ENCODE data around the gene BAHCC1.
"Not testable (repeated sequence)": the region's sequence is repeated elsewhere in the genome, so short reads cannot be mapped to it uniquely, and the experiment has no call there.

The BAHCC1 gene

DNA sequence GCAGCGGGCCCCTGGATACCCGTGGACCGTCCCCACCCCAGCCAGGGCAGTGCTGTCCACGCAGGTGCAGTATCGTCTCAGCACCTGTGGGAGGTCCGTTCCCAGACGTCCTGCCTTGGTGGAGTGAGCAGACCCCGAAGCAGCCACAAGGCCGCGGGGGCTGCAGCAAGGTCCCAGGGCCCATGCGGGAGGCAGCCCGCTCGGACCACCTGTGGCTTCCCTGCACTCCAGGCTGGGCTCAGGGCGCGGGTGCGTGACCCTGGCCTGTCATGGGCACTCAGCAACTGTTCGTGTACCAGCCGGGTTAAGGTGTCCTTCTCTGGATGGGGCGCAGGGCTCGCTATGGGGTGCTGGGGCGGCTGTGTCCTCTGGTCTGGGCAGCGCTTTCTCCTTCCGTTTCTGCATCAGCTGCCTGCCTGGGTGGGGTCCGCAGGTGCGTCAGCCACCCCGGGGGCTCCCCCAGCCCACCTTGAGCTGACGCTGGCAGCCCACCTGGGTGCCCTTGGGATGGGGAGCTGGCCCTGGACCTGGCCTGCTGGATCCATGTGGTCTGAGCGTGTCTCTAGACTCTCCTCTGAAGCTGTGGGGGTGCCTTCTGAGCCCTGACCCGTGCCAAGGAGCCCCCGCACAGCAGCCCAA is 18.4 kb downstream of the BAHCC1 start:
- no peak for DNase-seq (ENCODE audit: low read depth in 2 of 2)

DNA sequence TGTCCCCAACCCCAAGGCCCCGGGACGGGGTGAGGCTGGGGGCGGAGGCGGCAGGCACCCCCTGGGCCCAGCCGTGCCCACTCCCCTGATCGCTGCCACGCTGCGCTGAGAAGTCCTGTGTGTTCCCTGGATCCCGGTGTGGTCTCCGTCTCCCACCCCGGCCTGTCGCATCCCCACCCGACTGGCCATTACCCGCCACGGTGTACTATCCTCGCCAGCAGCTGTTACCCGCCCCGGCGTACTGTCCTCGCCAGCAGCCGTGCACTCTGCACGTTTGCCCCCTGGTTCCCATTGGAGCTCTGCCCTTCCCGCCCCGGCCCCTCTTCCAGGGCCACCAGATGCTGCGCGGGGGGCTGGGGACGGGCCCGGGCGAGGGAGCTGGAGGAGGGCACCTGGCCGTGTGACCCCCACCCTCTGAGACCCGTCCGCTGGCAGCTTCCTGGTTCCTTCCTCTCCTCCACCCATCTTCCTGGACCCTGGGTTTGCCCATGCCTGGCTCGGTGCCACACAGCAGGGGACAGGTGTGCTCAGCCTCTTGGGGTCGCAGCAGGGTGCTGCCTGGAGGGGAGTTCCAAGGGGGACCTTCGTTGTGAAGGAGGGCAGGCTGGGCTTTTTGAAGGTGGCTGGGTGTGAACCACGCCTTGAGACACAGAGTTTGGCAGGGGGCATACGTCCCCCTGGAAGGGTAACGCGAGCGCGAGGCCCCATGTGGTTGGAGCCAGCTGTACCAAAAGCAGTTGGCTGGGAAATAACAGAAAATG is 19.7 kb downstream of the BAHCC1 start:
- no peak for DNase-seq (ENCODE audit: low read depth in 2 of 2)

DNA sequence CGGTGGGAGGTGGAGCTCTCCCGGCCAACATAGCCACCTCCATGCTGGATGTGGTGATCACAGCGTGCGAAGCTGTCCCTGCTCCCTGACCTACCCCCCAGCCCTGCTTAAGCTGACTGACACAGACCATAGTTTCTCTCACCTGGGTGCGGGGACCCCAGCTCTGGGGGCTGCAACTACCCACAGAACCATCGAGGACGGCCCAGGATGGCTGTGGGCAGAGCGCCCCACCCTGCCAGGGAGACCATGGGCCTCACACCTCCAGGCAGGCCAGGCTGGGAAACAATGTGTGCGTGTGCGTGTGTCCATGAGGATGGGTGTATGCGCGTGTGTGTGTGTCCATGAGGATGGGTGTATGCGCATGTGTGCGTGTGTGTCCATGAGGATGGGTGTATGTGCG is 20.4 kb downstream of the BAHCC1 start:
- DNase-seq (ENCODE audit: low read depth in 2 of 2) = no peak

- DNase-seq (ENCODE audit: low read depth in 2 of 2) = no peak
Measured at GRCh38 chr17:81416612-81417011, 21.4 kb downstream of the BAHCC1 start.

- DNase-seq (ENCODE audit: low read depth in 2 of 2) = peak; percentile 55 to 70
Measured at GRCh38 chr17:81417049-81417878, 22.0 kb downstream of the BAHCC1 start.

GRCh38 chr17:81417879-81418709 is 22.8 kb downstream of the BAHCC1 start:
- no peak for DNase-seq (ENCODE audit: low read depth in 2 of 2)

DNA sequence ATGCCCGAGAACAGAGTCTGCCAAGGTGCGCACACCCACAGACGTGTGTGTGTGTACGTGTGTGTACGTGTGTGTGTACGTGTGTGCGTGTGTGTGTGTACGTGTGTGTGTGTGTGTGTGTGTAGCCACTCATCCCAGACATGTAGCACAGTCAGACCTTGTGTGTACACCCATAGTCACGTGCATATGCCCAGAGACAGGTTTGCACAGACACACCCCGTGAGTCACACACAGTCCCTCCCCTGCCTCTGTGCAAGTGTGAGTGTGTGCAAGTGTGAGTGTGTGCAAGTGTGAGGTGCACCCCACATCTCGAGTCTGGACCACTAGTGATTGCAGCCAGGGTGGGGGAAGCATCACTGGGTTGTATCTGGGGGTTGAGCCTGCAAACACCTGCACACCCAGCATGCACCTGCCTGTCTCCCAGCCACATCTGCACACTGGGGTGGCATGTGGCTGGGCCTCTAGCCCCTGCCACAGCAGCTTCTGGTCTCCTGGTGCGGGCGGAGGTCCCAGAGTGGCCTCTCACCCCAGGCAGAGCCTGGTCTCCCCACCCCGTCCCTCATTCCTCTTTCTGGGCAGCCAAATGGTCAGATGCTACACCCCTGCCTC is 23.6 kb downstream of the BAHCC1 start:
- no peak for DNase-seq (ENCODE audit: low read depth in 2 of 2)

DNA sequence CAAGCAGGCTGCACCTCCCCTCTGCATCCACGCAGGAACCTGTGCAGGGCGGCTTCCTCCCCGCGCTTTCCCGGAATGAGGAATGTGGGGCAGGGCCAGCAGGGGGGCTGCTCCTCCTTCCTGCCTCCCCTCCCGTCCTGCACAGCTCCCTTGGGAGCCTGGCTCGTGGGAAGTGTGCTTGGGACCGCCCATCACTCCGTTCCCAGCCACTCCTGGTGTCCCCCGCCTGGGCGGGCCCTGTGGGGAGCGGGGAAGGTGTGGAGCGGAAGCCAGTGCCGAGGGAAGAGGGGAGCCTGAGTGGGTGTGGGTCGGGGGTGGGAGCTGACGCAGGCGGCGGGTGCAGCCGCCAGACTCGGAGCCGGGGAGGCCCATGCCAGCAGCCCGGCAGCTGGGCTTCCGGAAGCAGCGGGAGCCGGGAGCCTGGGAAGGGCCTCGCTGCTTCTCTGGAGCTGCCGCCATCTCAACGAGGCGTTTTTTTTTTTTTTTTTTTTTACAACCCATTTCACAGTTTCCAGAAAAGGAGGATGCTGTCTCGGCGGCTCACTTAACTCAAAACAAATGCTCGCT is 24.1 kb downstream of the BAHCC1 start:
- DNase-seq (ENCODE audit: low read depth in 2 of 2) = peak; percentile 94 to 95

- no peak for DNase-seq (ENCODE audit: low read depth in 2 of 2)
Measured at GRCh38 chr17:81419886-81420768, 24.9 kb downstream of the BAHCC1 start.

DNA sequence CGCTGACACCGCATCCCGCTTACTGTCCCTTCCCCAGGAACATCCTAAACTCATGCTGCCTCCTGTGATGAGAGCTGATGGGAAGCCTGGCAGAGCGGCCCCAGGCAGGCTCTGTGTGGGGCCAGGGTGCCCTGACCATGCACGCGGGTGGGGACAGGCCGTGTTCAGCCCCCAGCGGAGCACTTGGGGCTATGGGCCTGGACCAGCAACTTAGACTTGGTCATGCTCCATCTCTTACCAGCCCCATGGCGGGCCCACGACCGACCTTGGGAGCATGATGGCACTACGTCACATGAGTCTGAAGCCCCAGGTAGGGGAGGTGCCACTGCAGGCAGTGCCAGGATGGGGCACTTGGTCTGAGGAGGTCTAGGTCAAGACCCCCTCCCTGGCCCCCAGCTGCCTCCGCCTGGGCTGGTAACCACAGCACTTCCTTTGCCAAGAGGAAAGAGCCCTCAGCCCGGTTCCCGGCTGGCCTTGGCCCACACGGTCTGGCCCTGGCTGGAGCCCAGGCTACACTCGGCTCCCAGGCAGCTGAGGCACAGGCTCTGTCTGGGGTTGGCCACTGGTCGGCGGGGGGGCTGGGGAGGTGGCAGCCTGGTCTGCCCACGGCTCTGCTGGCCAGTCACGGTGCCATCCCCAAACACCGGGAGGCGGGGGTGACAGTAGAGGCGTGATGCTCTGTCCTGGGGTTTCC is 25.7 kb downstream of the BAHCC1 start:
- no peak for DNase-seq (ENCODE audit: low read depth in 2 of 2)

DNA sequence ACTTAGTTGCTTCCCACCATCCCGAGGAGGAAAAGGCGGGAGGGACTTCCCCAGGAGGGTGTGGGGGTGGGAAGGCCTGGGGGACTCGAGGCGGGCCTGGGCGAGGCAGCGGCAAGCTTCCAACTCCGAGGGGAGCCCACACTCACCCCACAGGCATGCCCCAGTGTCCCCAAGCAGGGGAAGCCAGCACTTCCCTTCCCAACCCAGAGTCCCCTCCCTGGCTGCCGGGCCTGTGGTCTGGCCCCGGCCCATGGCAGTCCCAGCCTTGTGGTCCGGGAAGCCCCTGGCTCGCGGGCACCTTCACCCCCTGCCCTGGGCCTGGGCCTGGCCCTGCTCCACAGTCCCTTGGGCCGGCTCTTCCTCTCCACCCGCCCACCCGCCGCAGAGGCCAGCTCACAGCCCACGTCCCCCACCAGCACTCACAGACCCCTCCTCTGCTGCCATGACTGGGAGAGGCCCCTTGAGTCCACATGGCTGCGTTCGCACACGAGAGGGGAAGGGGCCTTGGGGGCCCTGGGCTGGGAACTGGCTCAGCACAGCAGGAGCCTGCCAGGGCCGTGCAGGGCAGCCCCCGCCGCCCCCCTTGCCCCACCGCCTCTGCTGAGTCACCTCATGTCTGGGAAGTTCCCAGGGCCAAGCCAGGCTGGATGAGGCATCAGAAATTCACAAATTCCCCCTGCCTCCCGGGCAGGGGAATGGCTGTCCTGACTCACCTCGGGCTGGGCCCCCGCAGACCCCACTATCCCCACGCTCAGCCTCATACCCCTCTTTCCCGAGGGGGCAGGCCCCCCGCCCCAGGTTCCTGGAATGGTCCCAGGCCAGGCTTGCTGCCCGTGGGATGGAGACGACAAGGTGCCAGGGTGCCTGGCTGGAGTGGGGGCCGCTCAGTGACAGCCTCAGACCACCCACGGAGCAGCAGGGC is 27.8 kb downstream of the BAHCC1 start:
- DNase-seq (ENCODE audit: low read depth in 2 of 2) = peak; percentile 79 to 86

- no peak for DNase-seq (ENCODE audit: low read depth in 2 of 2)
Measured at GRCh38 chr17:81423698-81424071, 28.4 kb downstream of the BAHCC1 start.

DNA sequence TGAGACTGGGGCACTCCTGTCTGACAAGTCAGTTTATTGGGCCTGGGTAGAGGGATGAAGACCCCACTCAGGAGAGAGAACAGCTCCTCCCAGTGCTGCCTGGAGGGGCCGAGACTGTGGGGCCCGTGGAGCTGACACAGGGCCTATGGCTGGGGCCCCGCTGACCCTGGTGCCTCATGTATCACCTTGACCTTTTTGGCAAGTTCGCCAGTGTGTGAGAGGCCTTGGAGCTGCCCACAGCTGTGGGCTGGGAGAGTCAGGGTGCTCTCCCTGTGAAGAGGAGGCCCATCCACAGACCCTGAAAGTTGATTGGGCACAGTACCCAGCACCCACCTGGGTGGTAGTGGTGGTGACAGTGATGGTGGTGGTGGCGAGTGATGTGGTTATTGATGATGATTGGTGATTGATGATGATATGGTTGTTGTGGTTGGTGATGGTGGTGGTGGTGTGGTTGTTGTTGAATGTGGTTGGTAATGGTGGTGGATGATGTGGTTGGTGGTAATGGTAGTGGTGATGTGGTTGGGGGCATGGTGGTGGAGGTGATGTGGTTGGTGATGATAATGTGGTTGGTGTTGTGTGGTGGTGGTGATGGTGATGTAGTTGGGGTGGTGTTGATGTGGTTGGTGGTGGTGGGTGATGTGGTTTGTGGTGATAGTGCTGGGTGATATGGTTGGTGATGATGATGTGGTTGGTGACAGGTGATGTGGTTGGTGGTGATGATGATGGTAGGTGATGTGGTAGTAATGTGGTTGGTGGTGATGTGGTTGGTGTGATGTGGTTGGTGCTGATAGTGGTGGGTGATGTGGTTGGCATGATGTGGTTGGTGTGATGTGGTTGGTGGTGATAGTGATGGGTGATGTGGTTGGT is 29.1 kb downstream of the BAHCC1 start:
- DNase-seq (ENCODE audit: low read depth in 2 of 2) = no peak

- not testable (repeated sequence) for DNase-seq (ENCODE audit: low read depth in 2 of 2)
Measured at GRCh38 chr17:81425041-81425440, 29.8 kb downstream of the BAHCC1 start.

- DNase-seq (ENCODE audit: low read depth in 2 of 2) = not testable (repeated sequence)
Measured at GRCh38 chr17:81425716-81426392, 30.6 kb downstream of the BAHCC1 start.

GRCh38 chr17:81426393-81427172 is 31.3 kb downstream of the BAHCC1 start:
- no peak for DNase-seq (ENCODE audit: low read depth in 2 of 2)
